H1 (cell line): ENCODE data around the gene MT1F. TPM values are rescaled to one million over a fixed set of nuclear protein-coding genes. Genes with fewer than 3 reads are reported as not detected.

Source experiments
- ATF3 ChIP-seq: IDR thresholded peaks from 2 replicates; pipeline ENCODE4 v1.6.1; 2011; ENCODE audit warnings: low read depth, mild to moderate bottlenecking, low read length; ENCODE audit not compliant: insufficient read depth
- CREB1 ChIP-seq: IDR thresholded peaks from 2 replicates; pipeline ENCODE4 v1.6.1; 2012; ENCODE audit warnings: inconsistent platforms
- E2F6 ChIP-seq: IDR thresholded peaks from 2 replicates; pipeline ENCODE4 v1.6.1; 2012; ENCODE audit warnings: inconsistent platforms
- FOSL1 ChIP-seq: IDR thresholded peaks from 2 replicates; pipeline ENCODE4 v1.6.1; 2011; ENCODE audit warnings: mild to moderate bottlenecking, low read depth, low read length, moderate library complexity; ENCODE audit not compliant: insufficient read depth
- KDM5A ChIP-seq: fragments of 200-600 bp; IDR thresholded peaks from 2 replicates; pipeline ENCODE4 v1.7.1; 2012; ENCODE audit warnings: mild to moderate bottlenecking, low read length, inconsistent platforms, mixed read lengths
- RNF2 ChIP-seq: fragments of 200-900, 300-1000 bp; sonication (generic); IDR thresholded peaks from 2 replicates; pipeline ENCODE4 v1.7.1; 2016; ENCODE audit warnings: borderline replicate concordance, low read depth, mild to moderate bottlenecking, antibody characterized with exemption, low read length; ENCODE audit not compliant: poor library complexity, severe bottlenecking; ENCODE audit errors: missing control alignments
- SRF ChIP-seq: IDR thresholded peaks from 2 replicates; pipeline ENCODE4 v1.6.1; 2011; ENCODE audit warnings: mild to moderate bottlenecking, low read depth, low read length, moderate library complexity
- polyA plus RNA-seq, 7 experiments: library from polyadenylated mRNA; depleted of rRNA in 3 of 7; stranded (reverse) in 5 of 7; unstranded in 2 of 7; fragments of >200 nt in 5 of 7; fragments of 200-250 nt in 2 of 7; gene quantifications; 1 replicate in 5 of 7; 2 replicates in 1 of 7; 4 replicates in 1 of 7; pipeline versions ENCODE4 v1.2.1 to v1.2.3, GENCODE V29; 2011 to 2013; ENCODE audit warnings: missing spikeins in 2 of 7, mixed read lengths in 2 of 7
- total RNA-seq: library from RNA; stranded (reverse); fragmentation: NEBNext Ultra II Directional; extraction: Animal tissue kit (Norgen Biotek cat#: 25700); gene quantifications from 2 replicates; pipeline ENCODE4 v1.2.1, GENCODE V29; 2021

The MT1F gene
- total and polyA plus RNA-seq, 2 of the 8 experiments (the other 6 are each of a cell fraction or from before 2014, with no cell fraction given): 5.9 to 20.8 TPM

- peak; percentile 22 for TF ChIP-seq RNF2
- TF ChIP-seq FOSL1: no peak
- no peak for TF ChIP-seq CREB1
- TF ChIP-seq KDM5A: no peak
- no peak for TF ChIP-seq E2F6
- no peak for TF ChIP-seq ATF3
- TF ChIP-seq SRF: no peak
These were observed 31.7 kb upstream of the MT1F start (continued) for GRCh38 chr16:56625943-56626654.
